SHP77 treated with DMSO at 0.1 percent for 48 hours (cell line): ENCODE results near the gene ZNG1A.
"Not testable (repeated sequence)": the region's sequence is repeated elsewhere in the genome, so short reads cannot be mapped to it uniquely, and the experiment has no call there.

Source experiments
- DNase-seq: peaks from one replicate; lab custom pipeline; 2025; lab: John Stamatoyannopoulos, UW

The ZNG1A gene

GRCh38 chr9:178140-178825, 573 bp downstream of the ZNG1A start:
- not testable (repeated sequence) for DNase-seq

GRCh38 chr9:169757-170156, 9.1 kb downstream of the ZNG1A start:
- not testable (repeated sequence) for DNase-seq

GRCh38 chr9:159871-160270, 19.0 kb downstream of the ZNG1A start:
- not testable (repeated sequence) for DNase-seq

- DNase-seq, result not testable (repeated sequence)
Observed at GRCh38 chr9:151173-151572, 27.7 kb downstream of the ZNG1A start.

- not testable (repeated sequence) for DNase-seq
Observed at GRCh38 chr9:139880-140279, 39.0 kb downstream of the ZNG1A start.

- DNase-seq, result not testable (repeated sequence)
Observed at GRCh38 chr9:117995-118467, 60.8 kb downstream of the ZNG1A start, which contains the start of gene FOXD4. TSS of gene FOXD4 (minus strand) at chr9:118417. CDS start at chr9:118119, 298 bp downstream.

- DNase-seq, result not testable (repeated sequence)
Observed at GRCh38 chr9:117144-117994, 61.5 kb downstream of the ZNG1A start.

- DNase-seq, result not testable (repeated sequence)
Observed at GRCh38 chr9:116239-117077, 62.4 kb downstream of the ZNG1A start.

- DNase-seq, result not testable (repeated sequence)
Observed at GRCh38 chr9:115118-115451, 63.8 kb downstream of the ZNG1A start.

GRCh38 chr9:114267-115117, 64.4 kb downstream of the ZNG1A start:
- not testable (repeated sequence) for DNase-seq

- not testable (repeated sequence) for DNase-seq
Observed at GRCh38 chr9:113468-114266, 65.2 kb downstream of the ZNG1A start.

GRCh38 chr9:112589-113467, 66.0 kb downstream of the ZNG1A start:
- not testable (repeated sequence) for DNase-seq

GRCh38 chr9:110672-111071, 68.2 kb downstream of the ZNG1A start:
- DNase-seq, result not testable (repeated sequence)

- not testable (repeated sequence) for DNase-seq
Observed at GRCh38 chr9:109540-109939, 69.3 kb downstream of the ZNG1A start.

- DNase-seq, result not testable (repeated sequence)
Observed at GRCh38 chr9:108742-109495, 69.9 kb downstream of the ZNG1A start.

GRCh38 chr9:105991-106390, 72.9 kb downstream of the ZNG1A start:
- DNase-seq, result not testable (repeated sequence)

- not testable (repeated sequence) for DNase-seq
Observed at GRCh38 chr9:100430-100829, 78.4 kb downstream of the ZNG1A start.

- DNase-seq, result not testable (repeated sequence)
Observed at GRCh38 chr9:99867-100266, 79.0 kb downstream of the ZNG1A start.
